Upper lobe of right lung (tissue), 1 donor: Measurements from ENCODE around the gene MAML2. TPM values are rescaled to one million over a fixed set of nuclear protein-coding genes. Genes with fewer than 3 reads are reported as not detected.

Source experiments
- ATAC-seq: fragments of 200-7000 bp; cut with Tn5 transposase; one replicate; pipeline ENCODE4 v1.9.1; 2020; ENCODE audit warnings: mild to moderate bottlenecking, moderate library complexity
- DNase-seq: peaks from one replicate; pipeline ENCODE4 v3.0.0-alpha.2; 2020
- H3K27ac ChIP-seq: fragments of 200-600 bp; one replicate; pipeline ENCODE4 v1.8.0; 2022
- H3K27me3 ChIP-seq: fragments of 200-600 bp; one replicate; pipeline ENCODE4 v1.8.0; 2022; ENCODE audit warnings: mild to moderate bottlenecking
- H3K36me3 ChIP-seq: fragments of 200-600 bp; one replicate; pipeline ENCODE4 v1.8.0; 2022
- H3K4me1 ChIP-seq: fragments of 200-600 bp; one replicate; pipeline ENCODE4 v1.8.0; 2022
- H3K4me3 ChIP-seq: fragments of 200-600 bp; one replicate; pipeline ENCODE4 v1.8.0; 2022; ENCODE audit warnings: mild to moderate bottlenecking
- H3K9me3 ChIP-seq: fragments of 200-600 bp; one replicate; pipeline ENCODE4 v1.8.0; 2022
- CTCF ChIP-seq: fragments of 200-600 bp; IDR thresholded peaks from one replicate; pipeline ENCODE4 v1.8.0; 2022; ENCODE audit warnings: antibody characterized with exemption
- intact Hi-C: fragments of 100-400 bp; cut with DNase I; formaldehyde crosslinking; loops from one replicate; pipeline ENCODE4 v1.11.0; 2022
- total RNA-seq: library from RNA; stranded (reverse); fragmentation: NEBNext Ultra II Directional; extraction: Animal tissue kit (Norgen Biotek cat#: 25700); gene quantifications from one replicate; pipeline ENCODE4 v1.2.1, GENCODE V29; 2021
- donor health status: DM: no; HTN: yes; CAD: no; lungs with severe emphysema.

The MAML2 gene
- total RNA-seq, 1 donor from 2014 or later: 27.5 TPM

GRCh38 chr11:96207459-96208449 lies 135.2 kb downstream of the MAML2 start:
- peaks cover 30% of the 10 kb centered on the region for H3K4me1 ChIP-seq
- intact Hi-C loops: no loop called here
- no peak overlapping the region for H3K4me3 ChIP-seq
- peak; percentile 77 for ATAC-seq
- no peaks in the 10 kb centered on the region for H3K9me3 ChIP-seq
- no peaks in the 10 kb centered on the region for H3K27me3 ChIP-seq
- peak overlapping the region; percentile 51 for H3K27ac ChIP-seq
- DNase-seq: no peak
- TF ChIP-seq CTCF: no peak
- no peaks in the 10 kb centered on the region for H3K36me3 ChIP-seq

- intact Hi-C loops: no loop called here
- no peak for TF ChIP-seq CTCF
- no peak for ATAC-seq
Observed at GRCh38 chr11:96206955-96207354, 136.0 kb downstream of the MAML2 start.

DNA sequence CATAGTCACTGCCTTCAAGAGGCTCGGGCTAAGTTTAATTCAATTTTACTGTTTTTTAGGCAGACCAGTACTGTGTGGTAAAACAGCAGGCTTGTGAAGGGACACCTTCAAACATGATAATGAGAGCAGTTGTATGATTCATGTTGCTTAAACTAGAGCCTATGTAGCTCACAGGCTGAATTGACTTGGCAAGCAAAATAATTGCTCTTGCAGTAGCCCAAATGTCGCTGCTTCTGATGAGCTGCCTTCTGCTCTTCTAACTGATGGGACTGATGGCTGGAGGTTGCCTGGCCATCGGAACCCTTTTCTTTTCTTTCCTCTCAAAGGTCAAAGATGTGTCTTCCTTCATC lies 137.6 kb downstream of the MAML2 start:
- Histone ChIP-seq H3K9me3 (no peaks in the 10 kb centered on the region), H3K27me3 (no peaks in the 10 kb centered on the region), H3K4me1 (peaks cover 22% of the 10 kb centered on the region), H3K36me3 (no peaks in the 10 kb centered on the region), H3K27ac (no peak overlapping the region), H3K4me3 (no peak overlapping the region)
- no peak for TF ChIP-seq CTCF
- ATAC-seq (no peak), DNase-seq (no peak)
- intact Hi-C loops: no loop called here

More at GRCh38 chr11:96206955-96207354, 136.0 kb downstream of the MAML2 start:
- Histone ChIP-seq H3K27me3 (no peaks in the 10 kb centered on the region), H3K4me1 (peaks cover 24% of the 10 kb centered on the region), H3K27ac (peak overlapping the region; percentile 51), H3K9me3 (no peaks in the 10 kb centered on the region), H3K36me3 (no peaks in the 10 kb centered on the region), H3K4me3 (no peak overlapping the region)
- DNase-seq: no peak

GRCh38 chr11:96204721-96205459 lies 138.1 kb downstream of the MAML2 start:
- Histone ChIP-seq H3K4me3 (no peak overlapping the region), H3K27me3 (no peaks in the 10 kb centered on the region), H3K27ac (no peak overlapping the region), H3K4me1 (peaks cover 26% of the 10 kb centered on the region), H3K9me3 (no peaks in the 10 kb centered on the region), H3K36me3 (no peaks in the 10 kb centered on the region)
- intact Hi-C loops: no loop called here
- no peak for TF ChIP-seq CTCF
- ATAC-seq (no peak), DNase-seq (no peak)

DNA sequence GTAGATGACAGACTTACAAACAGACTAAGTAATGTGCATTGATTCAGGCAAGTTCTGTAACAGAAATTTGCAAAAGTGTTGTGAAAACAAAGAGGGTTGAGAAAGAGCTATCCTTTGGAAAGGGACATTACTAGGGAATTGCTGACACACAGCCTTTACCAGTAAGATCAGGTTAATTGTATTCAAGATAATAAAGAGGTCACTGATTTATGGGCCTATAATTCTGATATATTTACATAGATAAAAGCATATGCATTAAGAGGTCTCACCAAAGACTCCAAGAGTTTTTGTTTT lies 138.7 kb downstream of the MAML2 start:
- intact Hi-C loops: no loop called here
- Histone ChIP-seq H3K27me3 (no peaks in the 10 kb centered on the region), H3K36me3 (no peaks in the 10 kb centered on the region), H3K4me1 (peaks cover 31% of the 10 kb centered on the region), H3K4me3 (no peak overlapping the region), H3K27ac (no peak overlapping the region), H3K9me3 (no peaks in the 10 kb centered on the region)
- ATAC-seq (no peak), DNase-seq (no peak)
- TF ChIP-seq CTCF: no peak
